DLD1 (cell line): ENCODE results near the gene ZMYND19.
"Not testable (repeated sequence)": the region's sequence is repeated elsewhere in the genome, so short reads cannot be mapped to it uniquely, and the experiment has no call there.

Source experiments
- in situ Hi-C: cut with HindIII; loops from 2 replicates; pipeline ENCODE4 v1.10.0; 2017; ENCODE audit warnings: low sequenced_read_pairs

The ZMYND19 gene

DNA sequence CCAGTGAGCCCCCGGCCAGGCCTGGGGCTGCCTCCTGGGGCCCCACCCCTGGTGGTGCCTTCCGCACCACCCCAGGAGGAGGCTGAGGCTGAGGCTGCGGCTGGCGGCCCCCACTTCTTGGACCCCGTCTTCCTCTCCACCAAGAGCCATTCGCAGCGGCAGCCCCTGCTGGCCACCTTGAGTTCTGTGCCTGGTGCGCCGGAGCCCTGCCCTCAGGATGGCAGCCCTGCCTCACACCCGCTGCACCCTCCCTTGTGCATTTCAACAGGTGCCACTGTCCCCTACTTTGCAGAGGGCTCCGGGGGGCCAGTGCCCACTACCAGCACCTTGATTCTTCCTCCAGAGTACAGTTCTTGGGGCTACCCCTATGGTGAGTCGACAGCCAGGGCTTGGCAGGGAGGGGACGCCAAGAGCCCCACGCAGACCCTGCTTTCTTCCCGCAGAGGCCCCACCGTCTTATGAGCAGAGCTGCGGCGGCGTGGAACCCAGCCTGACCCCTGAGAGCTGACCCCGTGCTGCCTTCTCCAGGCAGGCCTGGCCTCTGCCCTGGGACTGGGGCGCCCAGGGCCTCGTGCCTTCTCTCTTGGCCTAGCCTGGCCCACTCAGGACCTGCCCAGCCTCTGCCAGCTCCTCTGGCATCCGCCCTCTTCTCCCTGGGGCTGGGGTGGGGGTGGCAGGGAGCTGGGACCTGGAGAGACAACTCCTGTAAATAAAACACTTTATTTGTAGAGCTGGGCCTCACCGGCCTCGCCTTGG lies 24.5 kb upstream of the ZMYND19 start:
- in situ Hi-C loops = no loop called here

DNA sequence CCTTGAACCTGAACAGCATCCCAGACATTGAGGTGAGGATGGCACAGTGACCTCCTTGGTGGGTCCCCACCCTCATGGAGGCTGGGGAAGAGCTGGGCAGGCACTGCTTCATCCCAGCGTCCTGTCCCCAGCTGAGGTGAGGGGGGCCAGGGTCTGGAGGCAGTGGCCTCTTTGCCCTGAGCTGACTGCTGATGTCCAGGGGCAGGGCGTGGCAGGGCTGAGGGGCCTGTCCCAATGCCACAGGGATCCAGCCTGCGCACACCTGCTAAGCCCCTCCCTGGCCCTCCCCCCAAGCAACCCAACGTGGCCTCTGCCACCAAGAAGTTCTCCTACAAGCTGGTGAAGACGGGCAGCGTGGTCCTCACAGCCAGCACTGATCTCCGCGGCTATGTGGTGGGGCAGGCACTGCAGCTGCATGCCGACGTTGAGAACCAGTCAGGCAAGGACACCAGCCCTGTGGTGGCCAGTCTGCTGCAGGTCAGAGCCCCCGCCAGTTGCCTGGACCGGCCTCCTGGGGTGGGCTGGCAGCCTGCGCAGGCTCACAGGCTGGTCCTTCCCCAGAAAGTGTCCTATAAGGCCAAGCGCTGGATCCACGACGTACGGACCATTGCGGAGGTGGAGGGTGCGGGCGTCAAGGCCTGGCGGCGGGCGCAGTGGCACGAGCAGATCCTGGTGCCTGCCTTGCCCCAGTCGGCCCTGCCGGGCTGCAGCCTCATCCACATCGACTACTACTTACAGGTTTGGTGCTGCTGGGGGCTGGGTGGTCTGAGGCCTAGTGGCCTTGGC lies 23.6 kb upstream of the ZMYND19 start:
- in situ Hi-C loops = no loop called here

DNA sequence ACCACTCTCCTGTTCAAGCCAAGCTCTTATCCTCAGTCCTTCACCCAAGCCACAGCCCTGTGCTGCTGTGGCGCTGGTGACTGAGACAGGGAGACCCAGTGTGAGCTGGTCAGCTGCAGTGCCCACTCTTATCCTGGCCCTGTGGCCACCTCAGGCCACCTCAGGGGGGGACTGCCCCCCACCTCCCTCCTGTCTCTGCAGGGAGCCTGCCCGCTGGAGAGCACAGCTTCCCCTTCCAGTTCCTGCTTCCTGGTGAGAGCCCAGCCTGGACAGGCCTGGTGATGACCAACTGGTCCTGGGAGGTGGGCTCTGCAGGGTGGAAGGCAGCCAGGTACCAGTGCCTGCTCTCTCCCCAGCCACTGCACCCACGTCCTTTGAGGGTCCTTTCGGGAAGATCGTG lies 22.9 kb upstream of the ZMYND19 start:
- in situ Hi-C loops = no loop called here

DNA sequence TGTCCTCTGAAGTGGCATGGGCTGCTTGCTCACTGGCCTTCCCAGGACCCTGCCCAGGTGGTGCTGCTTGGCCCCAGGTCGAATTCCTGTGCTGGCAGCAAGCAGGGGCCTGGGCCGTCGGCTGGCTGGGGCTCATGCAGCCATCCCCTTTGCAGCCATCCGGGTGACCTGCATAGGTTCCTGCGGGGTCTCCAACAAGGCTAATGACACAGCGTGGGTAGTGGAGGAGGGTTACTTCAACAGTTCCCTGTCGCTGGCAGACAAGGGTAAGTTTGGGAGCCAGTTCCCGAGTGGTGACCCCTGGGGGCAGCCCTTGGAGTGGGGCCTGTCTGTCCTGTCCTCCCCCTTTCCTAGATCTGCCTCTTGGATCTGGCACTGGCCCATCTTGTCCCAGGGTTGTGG lies 22.4 kb upstream of the ZMYND19 start:
- in situ Hi-C loops = no loop called here

DNA sequence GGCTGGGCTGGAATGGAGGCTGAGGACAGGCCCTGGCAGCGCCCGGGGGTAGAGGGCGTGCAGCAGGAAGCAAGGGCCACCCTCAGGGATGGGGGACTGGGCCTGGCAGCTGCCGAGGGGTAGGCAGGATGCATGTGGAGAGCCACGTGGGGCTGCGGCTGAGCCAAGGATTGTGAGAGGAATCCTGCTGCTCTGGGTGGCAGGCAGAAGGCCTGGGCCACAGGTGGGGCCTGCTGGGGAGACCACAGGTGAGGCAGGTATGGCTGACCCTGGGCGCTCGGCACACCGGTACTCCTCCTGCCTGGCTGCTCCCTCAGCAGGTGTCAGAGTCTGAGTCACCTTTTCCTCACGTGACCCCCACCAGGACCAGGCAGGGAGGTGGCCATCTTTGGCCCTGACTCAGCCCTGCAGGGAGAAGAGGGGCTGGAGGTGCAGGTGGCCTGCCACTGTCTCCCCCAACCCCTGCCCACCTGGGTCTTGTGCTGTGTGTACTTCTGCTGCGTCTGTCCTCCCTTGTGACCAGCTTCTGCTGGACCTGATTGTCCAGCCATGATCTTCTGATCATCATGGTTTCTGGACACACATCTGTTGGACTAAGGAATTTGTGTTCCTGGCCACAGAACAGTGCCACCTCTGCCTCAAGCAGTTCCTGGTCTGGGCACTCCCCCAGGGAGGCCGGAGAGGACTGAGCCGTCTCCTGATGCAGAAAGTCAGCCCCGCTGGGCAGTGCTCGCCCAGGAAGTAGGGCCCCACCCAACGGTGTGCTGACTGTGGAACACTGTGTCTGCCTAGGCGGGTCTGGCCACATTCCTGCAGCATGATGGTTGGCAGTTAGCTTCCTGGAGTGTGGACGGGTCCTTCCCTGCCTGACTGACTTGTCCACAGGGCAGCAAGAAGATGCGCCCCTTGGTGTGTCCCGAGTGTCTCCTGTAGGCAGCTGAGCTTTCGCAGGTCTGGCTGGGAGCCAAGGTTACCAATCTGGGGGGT lies 21.6 kb upstream of the ZMYND19 start:
- in situ Hi-C loops = no loop called here

DNA sequence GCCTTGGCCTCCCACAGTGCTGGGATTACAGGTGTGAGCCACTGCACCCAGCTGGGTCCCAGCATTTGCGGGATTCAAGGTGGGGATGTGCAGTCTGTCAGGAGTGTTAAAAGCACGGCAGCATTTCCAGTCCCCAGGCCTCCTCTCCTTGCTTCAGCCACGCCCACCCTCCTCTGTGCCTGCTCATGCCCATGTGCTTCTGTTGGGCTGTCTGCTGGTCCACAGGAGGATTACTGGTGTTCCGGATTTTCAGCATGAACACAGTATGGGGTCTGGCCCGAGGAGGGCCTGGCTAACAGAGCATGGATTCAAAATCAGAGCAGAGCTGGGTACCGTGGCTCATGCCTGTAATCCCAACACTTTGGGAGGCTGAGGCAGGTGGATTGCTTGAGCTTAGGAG lies 20.6 kb upstream of the ZMYND19 start:
- in situ Hi-C loops = no loop called here

DNA sequence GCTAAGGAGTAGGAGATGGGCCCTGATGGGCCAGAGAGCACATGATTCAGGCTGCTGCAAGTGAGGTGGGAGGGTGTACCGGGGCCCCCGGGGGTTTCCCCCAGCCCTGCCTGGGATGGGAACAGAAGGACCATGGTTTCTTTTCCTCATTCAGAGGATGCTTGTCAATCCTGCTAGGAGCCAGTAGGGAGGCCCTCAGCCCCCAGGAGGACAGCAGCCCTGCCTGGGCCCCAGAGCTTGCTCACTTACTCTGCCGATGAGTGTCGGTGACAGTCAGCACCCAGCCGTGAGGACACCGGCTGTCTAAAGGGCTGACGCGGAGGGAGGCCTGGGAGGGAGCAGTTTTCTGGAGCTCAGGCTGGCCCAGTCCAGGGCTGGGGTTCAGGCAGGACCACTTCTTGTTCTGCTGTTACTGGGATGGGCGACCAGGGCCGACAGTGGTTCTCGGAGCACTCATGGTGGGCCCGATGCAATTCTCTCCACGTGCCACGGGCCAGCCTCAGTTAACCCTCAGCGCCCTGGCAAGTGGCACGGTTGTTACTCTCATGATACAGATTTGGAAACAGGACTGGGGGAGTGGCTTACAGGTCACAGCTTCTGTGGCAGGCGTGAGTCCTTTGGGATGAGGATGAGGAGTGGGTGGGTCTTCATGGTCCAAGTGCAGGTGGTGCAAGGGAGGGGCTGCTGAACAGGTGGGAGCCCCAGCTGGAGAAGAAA lies 17.0 kb upstream of the ZMYND19 start:
- in situ Hi-C loops = no loop called here

DNA sequence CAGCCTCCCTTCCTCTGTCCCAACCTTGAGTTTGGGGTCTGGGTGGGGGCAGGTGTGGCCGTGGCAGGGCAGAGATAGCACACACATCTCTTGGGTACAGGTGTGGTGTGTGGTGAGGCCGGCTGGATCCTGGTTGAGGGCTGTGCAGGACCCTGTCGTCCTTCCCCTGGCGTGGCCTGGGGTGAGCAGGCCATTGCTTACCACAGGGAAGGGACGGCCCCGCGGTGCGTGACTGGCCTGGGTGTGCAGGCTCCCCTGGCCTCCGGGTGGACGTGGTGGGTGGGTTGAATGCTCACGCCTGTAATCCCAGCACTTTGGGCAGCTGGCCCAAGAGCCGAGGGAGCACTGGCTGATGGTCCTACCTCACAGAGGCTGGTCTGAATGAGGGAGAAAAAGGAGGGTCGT lies 16.4 kb upstream of the ZMYND19 start:
- in situ Hi-C loops = no loop called here

DNA sequence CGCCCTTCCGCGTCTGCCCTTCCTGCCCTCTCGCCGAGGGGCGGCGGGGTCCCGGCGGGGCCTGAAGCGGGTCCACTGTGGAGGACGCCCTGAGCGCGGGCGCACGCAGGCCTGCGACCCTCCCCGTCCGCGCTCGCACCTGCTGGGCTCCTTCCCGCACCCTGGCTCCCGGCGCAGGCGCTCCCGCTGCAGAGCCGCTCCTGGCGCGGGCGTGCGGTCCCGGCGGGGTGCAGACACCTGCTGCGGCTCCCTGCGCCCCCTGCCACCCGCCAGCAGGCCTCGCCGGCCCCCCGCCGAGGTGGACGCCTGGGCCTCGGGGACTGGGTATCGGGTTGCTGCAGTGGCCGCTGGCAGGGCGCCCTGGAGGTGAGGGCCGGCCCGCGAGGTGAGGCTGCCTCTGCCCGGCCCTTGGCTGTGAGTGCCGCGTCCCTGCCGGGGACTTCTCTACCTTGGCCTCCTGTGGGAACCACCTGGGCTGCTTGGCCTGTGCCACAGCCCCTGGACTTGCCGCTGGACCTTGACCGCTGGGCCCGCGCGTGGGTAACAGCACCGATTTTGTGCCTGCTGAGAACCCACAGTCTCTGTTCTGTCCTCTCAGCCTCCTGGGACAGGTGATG lies 15.8 kb upstream of the ZMYND19 start:
- in situ Hi-C loops = no loop called here

DNA sequence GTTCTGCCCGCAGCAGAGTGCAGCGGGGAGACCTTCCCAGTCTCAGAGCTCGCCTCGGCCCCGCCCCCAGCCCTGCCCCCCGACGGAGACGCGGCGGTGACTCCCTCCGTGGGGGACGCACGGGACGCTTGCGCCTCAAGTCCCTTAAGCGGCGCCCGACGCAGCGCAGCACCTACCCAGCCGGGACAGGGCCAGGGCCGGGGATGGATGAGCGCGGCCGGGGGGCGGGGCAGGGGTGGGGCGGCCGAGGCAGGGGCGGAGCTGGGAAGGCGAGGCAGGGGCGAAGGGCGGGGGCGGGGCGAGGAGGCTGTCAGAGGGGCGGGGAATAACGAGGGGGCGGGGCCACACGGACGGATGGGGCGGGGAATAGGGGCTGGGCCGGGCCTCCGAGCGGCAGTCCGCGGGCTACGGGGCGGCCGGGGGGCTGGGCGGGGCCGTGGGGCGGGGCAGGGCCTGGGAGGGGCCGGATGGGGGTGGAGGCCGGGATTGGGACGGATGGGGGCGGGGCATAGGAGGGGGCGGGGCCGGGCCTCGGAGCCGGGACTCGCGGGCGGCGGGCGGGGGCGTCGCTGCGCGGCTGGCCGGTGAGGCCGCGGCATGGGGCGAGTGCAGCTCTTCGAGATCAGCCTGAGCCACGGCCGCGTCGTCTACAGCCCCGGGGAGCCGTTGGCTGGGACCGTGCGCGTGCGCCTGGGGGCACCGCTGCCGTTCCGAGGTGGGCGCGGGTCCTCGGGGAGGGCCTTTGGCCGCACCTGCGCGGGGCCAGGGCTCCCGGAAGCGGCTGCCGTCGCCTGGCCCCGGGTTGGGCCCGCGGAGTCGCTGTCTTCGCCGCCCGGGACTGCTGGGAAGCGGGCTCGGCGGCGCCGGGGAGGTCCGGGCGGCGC lies 15.1 kb upstream of the ZMYND19 start, which contains the start of gene ARRDC1:
ARRDC1 (plus strand) TSS at position 566 of the 884 bp plus-strand sequence; CDS start at position 598, 32 bp downstream.
- in situ Hi-C loops = no loop called here

DNA sequence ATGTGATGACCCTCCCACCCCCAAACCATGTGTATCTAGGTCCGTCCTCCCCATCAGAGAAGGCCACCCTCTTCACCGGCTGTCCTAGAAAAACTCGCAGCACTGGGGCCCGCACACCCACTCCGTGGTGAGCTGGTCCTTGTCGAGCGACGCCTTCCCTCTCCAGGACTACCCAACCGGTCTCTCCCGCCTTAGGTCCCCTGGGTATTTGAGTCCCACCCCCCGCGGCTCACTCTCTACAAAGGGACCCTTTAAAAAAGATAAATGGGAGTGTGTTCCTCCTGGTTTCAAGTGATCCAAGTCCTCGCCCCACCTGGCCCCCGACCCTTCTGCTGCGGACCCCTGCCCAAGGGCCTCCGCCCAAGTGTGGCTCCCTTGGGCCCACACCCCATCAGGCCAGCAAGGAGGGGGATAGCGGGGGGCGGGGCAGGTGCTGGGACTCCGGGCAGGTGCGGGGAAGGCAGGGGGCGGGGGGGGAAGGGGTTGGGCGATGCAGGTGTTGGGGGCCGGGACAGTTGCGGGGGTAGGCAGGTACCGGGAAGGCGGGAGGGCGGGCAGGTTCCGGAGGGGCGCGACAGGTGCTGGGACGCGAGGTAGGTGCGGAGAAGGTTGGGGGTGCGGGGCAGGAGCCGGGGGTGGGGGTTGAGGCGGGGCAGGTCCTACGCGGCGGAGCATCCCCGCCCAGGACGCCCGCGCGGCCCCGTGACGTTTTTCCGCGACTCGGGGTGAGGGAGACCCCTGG lies 14.2 kb upstream of the ZMYND19 start:
- in situ Hi-C loops = no loop called here

DNA sequence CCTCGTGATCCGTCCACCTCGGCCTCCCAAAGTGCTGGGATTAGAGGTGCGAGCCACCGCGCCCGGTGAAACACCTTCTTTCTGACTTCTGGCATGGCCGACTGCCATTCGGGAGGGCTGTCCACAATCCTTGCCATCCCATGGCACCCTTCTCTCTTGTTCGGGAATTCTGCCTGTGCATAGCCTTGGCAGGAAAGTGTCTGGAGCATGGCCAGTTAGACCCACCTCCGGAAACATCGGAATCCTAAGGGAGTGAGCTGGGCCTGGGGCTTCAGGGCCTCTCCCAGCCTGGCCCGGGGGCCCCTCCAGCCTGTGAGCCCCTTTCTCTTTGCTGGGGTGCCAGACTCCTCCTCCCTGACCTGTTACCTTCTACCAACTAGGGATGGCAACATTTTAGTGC lies 13.6 kb upstream of the ZMYND19 start:
- in situ Hi-C loops = no loop called here

DNA sequence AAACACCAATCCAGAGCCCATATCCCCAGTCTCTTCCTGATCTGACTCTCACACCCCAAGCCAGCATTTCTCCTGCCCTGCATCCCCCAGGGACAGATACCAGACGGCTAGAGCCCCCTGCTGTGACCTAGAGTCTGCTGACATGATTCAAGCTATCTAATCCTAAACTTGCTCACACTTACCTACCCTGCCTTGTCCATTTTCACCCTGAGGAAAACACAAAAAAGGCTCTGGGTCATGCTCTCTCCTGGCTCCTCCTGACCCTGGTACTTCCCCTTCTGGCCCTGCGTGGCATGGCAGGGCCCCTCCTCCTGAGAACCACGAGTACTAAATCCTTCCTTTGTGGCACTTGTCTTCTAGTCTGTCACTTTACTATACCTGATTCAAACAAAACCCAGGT lies 12.3 kb upstream of the ZMYND19 start:
- in situ Hi-C loops = no loop called here

DNA sequence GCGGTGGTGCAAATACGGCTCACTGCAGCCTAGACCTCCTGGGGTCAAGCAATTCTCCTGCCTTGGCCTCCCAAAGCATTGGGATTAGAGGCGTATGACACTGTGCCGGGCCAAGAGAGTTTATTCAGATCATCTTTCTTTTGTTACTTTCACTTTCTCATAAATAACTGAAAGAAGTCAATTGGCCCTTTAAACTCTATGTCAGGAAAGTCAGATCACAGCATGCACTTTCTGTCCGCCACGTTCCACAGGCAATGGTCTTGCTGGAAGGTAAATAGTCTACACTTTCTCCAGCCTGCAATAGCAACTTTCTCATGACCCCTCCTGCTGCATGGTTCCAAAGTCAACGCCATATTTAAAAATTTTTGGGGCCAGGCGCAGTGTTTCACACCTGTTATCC lies 8.6 kb upstream of the ZMYND19 start:
- in situ Hi-C loops = no loop called here

DNA sequence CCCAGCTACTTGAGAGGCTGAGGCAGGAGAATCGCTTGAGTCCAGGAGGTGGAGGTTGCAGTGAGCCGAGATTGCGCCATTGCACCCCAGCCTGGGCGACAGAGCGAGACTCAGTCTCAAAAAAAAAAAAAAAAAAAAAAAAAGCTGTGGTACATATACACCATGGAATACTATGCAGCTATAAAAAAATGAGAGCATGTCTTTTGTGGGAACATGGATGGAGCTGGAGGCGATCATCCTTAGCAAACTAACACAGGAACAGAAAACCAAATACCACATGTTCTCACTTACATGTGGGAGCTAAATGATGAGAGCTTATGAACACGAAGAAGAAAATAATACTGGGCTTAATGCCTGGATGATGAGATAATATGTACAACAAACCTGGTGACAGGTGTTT lies 6.3 kb upstream of the ZMYND19 start:
- in situ Hi-C loops = not testable (repeated sequence)

DNA sequence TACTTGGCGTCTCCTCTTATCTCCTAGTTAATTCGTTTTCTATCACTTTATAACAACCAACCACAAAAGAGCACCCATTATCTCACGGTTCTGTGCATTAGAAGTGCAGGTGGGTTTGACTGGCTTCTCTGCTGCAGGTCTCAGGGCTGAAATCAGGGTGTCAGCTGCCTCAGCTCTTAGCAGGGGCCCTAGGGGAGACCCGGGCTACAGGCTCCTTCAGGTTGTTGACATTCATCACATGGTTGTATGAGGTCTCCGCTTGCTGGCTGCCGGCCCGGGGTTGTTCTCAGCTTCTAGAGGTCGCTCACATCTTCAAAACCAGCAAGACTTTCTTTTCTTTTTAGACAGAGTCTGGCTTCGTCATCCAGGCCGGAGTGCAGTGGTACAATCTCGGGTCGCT lies 2.9 kb upstream of the ZMYND19 start:
- in situ Hi-C loops = no loop called here

DNA sequence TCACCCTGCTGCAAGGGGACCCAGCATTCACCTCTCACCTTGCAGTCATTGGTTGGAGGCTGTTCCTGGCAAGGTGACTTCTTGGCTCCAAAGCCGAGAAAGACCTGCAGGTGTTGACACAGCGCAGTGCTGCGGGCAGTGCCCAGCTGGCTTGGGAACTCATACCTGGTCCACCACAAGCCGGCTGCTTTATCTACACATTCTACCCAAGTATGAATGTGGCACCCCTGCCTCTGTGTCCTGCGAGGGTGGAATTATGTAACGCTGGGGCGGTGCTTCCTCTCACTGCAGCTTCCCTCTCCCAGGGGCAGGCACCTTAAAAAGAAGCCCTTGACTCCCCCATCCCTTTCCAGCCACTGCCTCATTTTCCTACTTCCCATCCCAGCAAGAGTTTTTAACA lies 2.5 kb upstream of the ZMYND19 start:
- in situ Hi-C loops = no loop called here

DNA sequence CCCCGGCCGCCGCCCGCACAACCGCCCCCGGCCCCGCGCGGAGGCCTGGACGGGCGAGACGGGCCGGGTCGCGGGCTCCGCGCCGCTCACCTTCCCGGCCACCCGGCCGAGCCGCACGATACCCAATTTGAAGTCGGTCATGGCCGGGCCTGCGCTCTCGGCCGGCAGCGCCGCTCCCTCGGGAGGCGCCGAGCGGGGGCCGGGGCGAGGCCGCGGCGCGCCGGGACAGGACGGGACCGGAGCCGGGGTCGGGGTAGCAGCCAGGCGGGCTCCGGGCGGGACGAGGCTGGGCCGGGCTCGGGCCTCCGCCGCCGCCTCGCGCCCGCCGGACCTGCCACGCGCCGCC lies 216 bp downstream of the ZMYND19 start:
- in situ Hi-C loops = no loop called here
